ENCODE results near the gene ANXA3. TPM values are rescaled to one million over a fixed set of nuclear protein-coding genes. Genes with fewer than 3 reads are reported as not detected.
A peak's percentile ranks its signal among the peaks of the same experiment; 100 is the strongest.

Gene ANXA3
- total and polyA plus RNA-seq, 2 donors from 2014 or later = 33.7 to 79.9 TPM

DNA sequence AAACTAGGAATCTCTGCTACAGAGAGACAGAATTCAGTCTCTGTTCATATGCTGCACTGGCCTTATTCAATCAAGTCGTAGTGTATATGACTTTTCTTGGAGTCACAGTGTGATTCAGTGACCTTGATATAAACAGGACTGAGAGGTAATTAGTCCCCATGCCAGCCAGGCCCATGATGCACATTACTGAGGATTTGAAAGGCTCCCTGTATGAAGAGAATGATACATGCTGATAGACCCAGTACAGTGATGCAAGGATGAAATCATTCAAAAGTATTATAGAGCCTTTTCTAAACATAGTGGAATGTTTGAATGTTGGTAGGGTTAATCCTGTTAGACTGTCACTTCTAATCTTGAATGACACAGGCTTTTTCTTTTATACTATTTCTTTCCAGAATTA is 34.1 kb downstream of the ANXA3 start:
- no peak for DNase-seq
- H3K27ac ChIP-seq (ENCODE audit: low read depth in 2 of 2, low read length in 2 of 2) = no peak overlapping the region
- TF ChIP-seq, protein P1, sequence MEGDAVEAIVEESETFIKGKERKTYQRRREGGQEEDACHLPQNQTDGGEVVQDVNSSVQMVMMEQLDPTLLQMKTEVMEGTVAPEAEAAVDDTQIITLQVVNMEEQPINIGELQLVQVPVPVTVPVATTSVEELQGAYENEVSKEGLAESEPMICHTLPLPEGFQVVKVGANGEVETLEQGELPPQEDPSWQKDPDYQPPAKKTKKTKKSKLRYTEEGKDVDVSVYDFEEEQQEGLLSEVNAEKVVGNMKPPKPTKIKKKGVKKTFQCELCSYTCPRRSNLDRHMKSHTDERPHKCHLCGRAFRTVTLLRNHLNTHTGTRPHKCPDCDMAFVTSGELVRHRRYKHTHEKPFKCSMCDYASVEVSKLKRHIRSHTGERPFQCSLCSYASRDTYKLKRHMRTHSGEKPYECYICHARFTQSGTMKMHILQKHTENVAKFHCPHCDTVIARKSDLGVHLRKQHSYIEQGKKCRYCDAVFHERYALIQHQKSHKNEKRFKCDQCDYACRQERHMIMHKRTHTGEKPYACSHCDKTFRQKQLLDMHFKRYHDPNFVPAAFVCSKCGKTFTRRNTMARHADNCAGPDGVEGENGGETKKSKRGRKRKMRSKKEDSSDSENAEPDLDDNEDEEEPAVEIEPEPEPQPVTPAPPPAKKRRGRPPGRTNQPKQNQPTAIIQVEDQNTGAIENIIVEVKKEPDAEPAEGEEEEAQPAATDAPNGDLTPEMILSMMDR (IDR thresholded peaks at IDR 0.05; ENCODE audit: borderline replicate concordance, extremely low read depth, insufficient read depth) = no peak
- no peak for FAIRE-seq
- no peaks in the 10 kb centered on the region for H3K36me3 ChIP-seq (ENCODE audit: control insufficient read depth in 2 of 3, insufficient read depth in 3 of 3, low read length in 3 of 3)
- no peaks in the 10 kb centered on the region for H3K9me3 ChIP-seq (ENCODE audit: control insufficient read depth in 2 of 3, insufficient read depth in 1 of 3, low read length in 3 of 3)
- no peak overlapping the region for H3K4me3 ChIP-seq (ENCODE audit: low read length in 3 of 3)
- intact Hi-C loops (cut with DNase I) = no loop called here
- no peaks in the 10 kb centered on the region for H3K4me1 ChIP-seq (ENCODE audit: control insufficient read depth in 2 of 3, insufficient read depth in 2 of 3, low read depth in 1 of 3, low read length in 3 of 3)
- H3K9ac ChIP-seq (ENCODE audit: low read length in 3 of 3) = no peak overlapping the region
- H3K27me3 ChIP-seq (ENCODE audit: control insufficient read depth, insufficient read depth, low read length) = no peaks in the 10 kb centered on the region

DNA sequence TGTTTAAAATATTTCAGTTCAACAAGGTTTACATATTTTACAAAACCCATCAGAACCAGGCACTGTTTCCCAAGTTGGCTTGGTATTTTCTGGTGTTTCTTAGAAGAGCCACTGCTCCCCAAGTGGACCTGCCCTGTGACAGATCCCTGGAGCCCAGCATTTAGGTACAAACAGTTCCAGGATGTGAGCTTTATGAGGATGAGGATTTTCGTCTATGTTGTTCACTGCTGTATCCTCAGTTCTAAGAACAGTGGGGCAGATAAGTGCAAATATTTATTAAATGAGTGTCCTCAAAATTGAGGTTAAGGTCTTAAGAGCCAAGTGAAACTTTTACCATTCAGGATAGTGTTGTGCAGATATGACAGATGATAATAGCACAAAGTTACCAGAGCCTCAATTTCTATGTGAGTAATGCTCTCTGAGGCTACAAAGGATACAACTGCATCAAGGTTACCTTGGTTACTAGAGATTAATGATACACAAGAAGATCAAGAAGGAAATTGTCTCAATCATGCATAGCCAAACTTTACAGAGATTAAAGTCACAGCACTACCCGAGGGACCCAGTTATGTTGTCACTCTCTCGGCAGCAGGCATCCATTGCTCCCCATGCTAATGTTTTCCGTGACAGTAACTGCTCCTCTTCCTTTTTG is 37.5 kb downstream of the ANXA3 start:
- Histone ChIP-seq H3K4me3 (ENCODE audit: low read length in 3 of 3) (no peak overlapping the region), H3K36me3 (ENCODE audit: control insufficient read depth in 2 of 3, insufficient read depth in 3 of 3, low read length in 3 of 3) (no peaks in the 10 kb centered on the region), H3K27me3 (ENCODE audit: control insufficient read depth, insufficient read depth, low read length) (no peaks in the 10 kb centered on the region), H3K27ac (ENCODE audit: low read depth in 2 of 2, low read length in 2 of 2) (no peak overlapping the region), H3K4me1 (ENCODE audit: control insufficient read depth in 2 of 3, insufficient read depth in 2 of 3, low read depth in 1 of 3, low read length in 3 of 3) (no peaks in the 10 kb centered on the region), H3K9me3 (ENCODE audit: control insufficient read depth in 2 of 3, insufficient read depth in 1 of 3, low read length in 3 of 3) (no peaks in the 10 kb centered on the region), H3K9ac (ENCODE audit: low read length in 3 of 3) (no peak overlapping the region)
- intact Hi-C loops (cut with DNase I) = no loop called here
- TF ChIP-seq, protein P1 (IDR thresholded peaks at IDR 0.05; ENCODE audit: borderline replicate concordance, extremely low read depth, insufficient read depth) = no peak
- FAIRE-seq (no peak), DNase-seq (no peak)

DNA sequence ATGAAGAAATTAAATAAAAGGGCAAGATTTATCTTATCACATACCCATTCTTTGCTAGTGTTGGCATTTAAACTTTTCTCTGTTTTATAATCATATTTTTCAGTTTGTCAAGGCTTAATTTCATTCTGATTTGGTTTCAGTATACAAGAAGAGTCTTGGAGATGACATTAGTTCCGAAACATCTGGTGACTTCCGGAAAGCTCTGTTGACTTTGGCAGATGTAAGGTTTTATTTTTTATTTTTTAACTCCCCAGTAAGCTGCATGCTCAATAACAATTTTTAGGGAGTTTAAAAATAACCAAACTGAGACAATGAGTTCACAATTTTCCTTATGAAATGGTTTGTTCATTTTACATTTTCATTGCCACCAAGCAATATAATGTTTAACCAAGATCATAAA is 39.8 kb downstream of the ANXA3 start:
- intact Hi-C loops (cut with DNase I) = no loop called here
- H3K27ac ChIP-seq (ENCODE audit: low read depth in 2 of 2, low read length in 2 of 2) = no peak overlapping the region
- H3K9me3 ChIP-seq (ENCODE audit: control insufficient read depth in 2 of 3, insufficient read depth in 1 of 3, low read length in 3 of 3) = no peaks in the 10 kb centered on the region
- no peaks in the 10 kb centered on the region for H3K36me3 ChIP-seq (ENCODE audit: control insufficient read depth in 2 of 3, insufficient read depth in 3 of 3, low read length in 3 of 3)
- H3K9ac ChIP-seq (ENCODE audit: low read length in 3 of 3) = no peak overlapping the region
- H3K27me3 ChIP-seq (ENCODE audit: control insufficient read depth, insufficient read depth, low read length) = no peaks in the 10 kb centered on the region
- H3K4me3 ChIP-seq (ENCODE audit: low read length in 3 of 3) = no peak overlapping the region
- FAIRE-seq (no peak), DNase-seq (peak in 1 of 5 donors; percentile 40)
- H3K4me1 ChIP-seq (ENCODE audit: control insufficient read depth in 2 of 3, insufficient read depth in 2 of 3, low read depth in 1 of 3, low read length in 3 of 3) = no peaks in the 10 kb centered on the region
- TF ChIP-seq, protein P1 (IDR thresholded peaks at IDR 0.05; ENCODE audit: borderline replicate concordance, extremely low read depth, insufficient read depth) = no peak

Data from kidney (tissue), 14 donors.